Tibial artery (tissue), 4 donors: ENCODE results near the gene PSMD9.
"Not testable (repeated sequence)": the region's sequence is repeated elsewhere in the genome, so short reads cannot be mapped to it uniquely, and the experiment has no call there.

Experiments
- DNase-seq, 2 donors: peaks; one replicate each; pipeline ENCODE4 v3.0.0-alpha.2; 2019
- H3K27ac ChIP-seq, 2 donors: fragments of 200-600 bp; sonication (generic) in 1 of 2; 1 replicate in 1 of 2; 2 replicates in 1 of 2; pipeline ENCODE4 v1.5.1; 2018 to 2019; ENCODE audit warnings: mild to moderate bottlenecking in 1 of 2
- H3K27me3 ChIP-seq, 2 donors: fragments of 200-600 bp; sonication (generic) in 1 of 2; one replicate each; pipeline versions ENCODE4 v1.5.1 to v1.6.0; 2016 to 2019
- H3K36me3 ChIP-seq, 3 donors: fragments of 200-600 bp; sonication (generic) in 2 of 3; one replicate each; pipeline ENCODE4 v1.5.1; 2016 to 2019; ENCODE audit warnings: mild to moderate bottlenecking in 2 of 3
- H3K4me1 ChIP-seq, 4 donors: fragments of 200-600 bp; sonication (generic) in 2 of 4; 1 replicate in 3 of 4; 2 replicates in 1 of 4; pipeline ENCODE4 v1.5.1; 2016 to 2019
- H3K4me3 ChIP-seq, 2 donors: fragments of 200-600 bp; sonication (generic) in 1 of 2; 1 replicate in 1 of 2; 2 replicates in 1 of 2; pipeline ENCODE4 v1.5.1; 2018 to 2019; ENCODE audit warnings: mild to moderate bottlenecking in 2 of 2
- H3K9me3 ChIP-seq, 3 donors: fragments of 200-600 bp; sonication (generic) in 1 of 3; one replicate each; pipeline ENCODE4 v1.5.1; 2016 to 2019
- CTCF ChIP-seq, 2 experiments: fragments of 200-600 bp in 1 of 2; fragments of 450-650 bp in 1 of 2; IDR thresholded peaks; one replicate each; pipeline ENCODE4 v1.5.1; 2017 to 2019; ENCODE audit warnings: antibody characterized with exemption in 2 of 2, mild to moderate bottlenecking in 1 of 2, moderate library complexity in 1 of 2
- intact Hi-C: fragments of 100-400 bp; cut with DNase I; formaldehyde crosslinking; loops from one replicate; pipeline ENCODE4 v1.15.0; 2023; ENCODE audit warnings: low total_unique reads

PSMD9 gene

GRCh38 chr12:121871467-121871866 is 17.1 kb upstream of the PSMD9 start:
- TF ChIP-seq CTCF (IDR thresholded peaks at IDR 0.05): no peak
- Histone ChIP-seq H3K4me3 (no peak overlapping the region), H3K36me3 (no peaks in the 10 kb centered on the region), H3K27me3 (no peaks in the 10 kb centered on the region), H3K27ac (no peak overlapping the region), H3K9me3 (no peaks in the 10 kb centered on the region), H3K4me1 (no peaks in the 10 kb centered on the region)
- DNase-seq: no peak
- intact Hi-C loops: no loop called here

DNA sequence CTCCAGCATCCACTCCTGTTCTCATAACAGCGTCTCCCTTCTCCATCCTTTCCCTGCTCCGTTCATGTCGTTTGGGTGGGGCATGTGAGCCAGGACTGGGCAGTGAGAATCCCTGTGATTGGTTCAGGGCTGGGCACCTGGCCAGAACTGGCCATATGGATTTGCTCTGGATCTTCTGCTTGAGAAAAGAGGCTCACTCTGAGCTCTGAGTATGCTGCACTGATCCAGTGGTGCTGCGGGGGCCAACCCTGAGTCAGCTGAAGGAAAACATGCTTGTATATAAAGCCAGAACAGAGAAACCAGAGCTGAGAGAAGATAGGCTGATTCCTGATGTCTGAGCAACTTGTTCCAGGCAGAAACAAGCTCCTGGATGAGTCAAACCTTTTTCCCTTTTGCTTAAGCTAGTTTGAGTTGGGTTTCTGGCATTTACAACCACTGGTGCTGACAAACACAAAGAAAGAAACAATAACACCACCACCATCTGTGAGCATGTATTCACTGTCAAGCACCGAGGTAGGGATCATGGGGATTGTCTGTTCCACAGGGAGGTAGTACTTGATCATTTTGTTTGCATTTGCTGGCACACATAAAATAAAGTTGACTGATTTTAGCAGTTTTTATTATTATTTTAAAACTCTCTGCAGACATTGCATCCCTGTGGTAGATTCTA is 15.9 kb upstream of the PSMD9 start:
- no peak overlapping the region for H3K27ac ChIP-seq
- intact Hi-C loops: no loop called here
- no peaks in the 10 kb centered on the region for H3K36me3 ChIP-seq
- H3K27me3 ChIP-seq: no peaks in the 10 kb centered on the region
- H3K4me1 ChIP-seq: no peaks in the 10 kb centered on the region
- TF ChIP-seq CTCF (IDR thresholded peaks at IDR 0.05): no peak
- no peaks in the 10 kb centered on the region for H3K9me3 ChIP-seq
- no peak overlapping the region for H3K4me3 ChIP-seq
- DNase-seq: no peak

GRCh38 chr12:121873216-121873569 is 15.4 kb upstream of the PSMD9 start:
- no peak for DNase-seq
- H3K4me3 ChIP-seq: no peak overlapping the region
- intact Hi-C loops: no loop called here
- no peaks in the 10 kb centered on the region for H3K36me3 ChIP-seq
- no peak for TF ChIP-seq CTCF (IDR thresholded peaks at IDR 0.05)
- H3K9me3 ChIP-seq: no peaks in the 10 kb centered on the region
- H3K27me3 ChIP-seq: no peaks in the 10 kb centered on the region
- H3K4me1 ChIP-seq: no peaks in the 10 kb centered on the region
- H3K27ac ChIP-seq: no peak overlapping the region

DNA sequence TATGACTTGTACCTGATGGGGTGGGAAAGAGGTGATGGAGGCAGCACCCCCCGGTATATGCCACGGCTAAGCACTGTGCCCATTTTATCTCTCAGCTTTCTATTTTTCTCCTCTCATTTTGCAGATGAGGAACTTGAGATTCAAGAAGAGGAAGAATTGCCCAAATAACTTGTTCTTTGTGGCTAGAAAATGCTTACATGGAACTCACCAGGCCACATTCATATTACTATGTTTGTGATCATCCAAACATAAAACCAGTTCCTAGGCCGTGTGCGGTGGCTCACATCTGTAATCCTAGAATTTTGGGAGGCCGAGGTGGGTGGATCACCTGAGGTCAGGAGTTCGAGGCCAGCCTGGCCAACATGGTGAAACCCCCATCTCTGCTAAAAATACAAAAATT is 14.5 kb upstream of the PSMD9 start:
- Histone ChIP-seq H3K4me3 (no peak overlapping the region), H3K36me3 (no peaks in the 10 kb centered on the region), H3K27ac (no peak overlapping the region), H3K27me3 (no peaks in the 10 kb centered on the region), H3K9me3 (no peaks in the 10 kb centered on the region), H3K4me1 (no peaks in the 10 kb centered on the region)
- DNase-seq: no peak
- TF ChIP-seq CTCF (IDR thresholded peaks at IDR 0.05): no peak
- intact Hi-C loops: no loop called here

GRCh38 chr12:121875582-121875981 is 13.0 kb upstream of the PSMD9 start:
- TF ChIP-seq CTCF (IDR thresholded peaks at IDR 0.05): no peak
- DNase-seq: no peak
- Histone ChIP-seq H3K4me3 (no peak overlapping the region), H3K27ac (no peak overlapping the region), H3K9me3 (no peaks in the 10 kb centered on the region), H3K4me1 (no peaks in the 10 kb centered on the region), H3K36me3 (no peaks in the 10 kb centered on the region), H3K27me3 (no peaks in the 10 kb centered on the region)
- intact Hi-C loops: no loop called here

DNA sequence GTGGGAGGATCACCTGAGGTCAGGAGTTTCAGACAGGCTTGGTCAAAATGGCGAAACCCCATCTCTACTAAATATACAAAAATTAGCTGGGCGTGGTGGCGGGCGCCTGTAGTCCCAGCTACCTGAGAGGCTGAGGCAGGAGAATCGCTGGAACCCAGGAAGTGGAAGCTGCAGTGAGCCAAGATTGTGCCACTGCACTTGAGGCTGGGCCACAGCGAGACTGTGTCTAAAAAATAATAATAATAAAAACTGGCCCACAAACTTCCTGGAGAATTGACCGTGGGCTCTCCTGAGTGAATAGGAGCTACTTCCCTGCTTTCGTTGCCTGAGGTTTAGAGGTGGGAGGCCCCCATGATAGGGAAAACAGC is 12.5 kb upstream of the PSMD9 start:
- H3K36me3 ChIP-seq, H3K4me3 ChIP-seq, intact Hi-C loops, H3K27ac ChIP-seq, H3K27me3 ChIP-seq, H3K9me3 ChIP-seq, DNase-seq, H3K4me1 ChIP-seq: not testable (repeated sequence)
